ACHN (cell line): ENCODE results near the gene TNXB.

Source experiments
- DNase-seq: peaks from one replicate; pipeline ENCODE4 v3.0.0-alpha.2; 2015
- in situ Hi-C: cut with HindIII; loops from 2 replicates; pipeline ENCODE4 v1.10.0; 2017; ENCODE audit warnings: low sequenced_read_pairs, low pct_ligation_motif_present, low pct_unique_long_range_greater_than_20kb

Gene TNXB

GRCh38 chr6:32089082-32089828, 19.9 kb downstream of the TNXB start:
- in situ Hi-C loops, result no loop called here
- DNase-seq, result no peak

- in situ Hi-C loops, result no loop called here
- no peak for DNase-seq
Measured at GRCh38 chr6:32088487-32089049, 20.6 kb downstream of the TNXB start.

- in situ Hi-C loops, result no loop called here
Measured at GRCh38 chr6:32087574-32088486, 21.3 kb downstream of the TNXB start.

GRCh38 chr6:32086661-32087573, 22.2 kb downstream of the TNXB start:
- DNase-seq, result peak; percentile 73
- in situ Hi-C loops, result no loop called here

More at GRCh38 chr6:32087574-32088486, 21.3 kb downstream of the TNXB start:
- no peak for DNase-seq

GRCh38 chr6:32085759-32086459, 23.2 kb downstream of the TNXB start:
- no peak for DNase-seq
- in situ Hi-C loops, result no loop called here

GRCh38 chr6:32084780-32085179, 24.4 kb downstream of the TNXB start:
- in situ Hi-C loops, result no loop called here
- DNase-seq, result no peak

GRCh38 chr6:32083812-32084768, 25.0 kb downstream of the TNXB start:
- DNase-seq, result no peak
- in situ Hi-C loops, result no loop called here

- in situ Hi-C loops, result no loop called here
Measured at GRCh38 chr6:32082935-32083334, 26.2 kb downstream of the TNXB start.

GRCh38 chr6:32082478-32082877, 26.7 kb downstream of the TNXB start:
- in situ Hi-C loops, result no loop called here
- DNase-seq, result no peak

More at GRCh38 chr6:32082935-32083334, 26.2 kb downstream of the TNXB start:
- DNase-seq, result no peak

- peak; percentile 78 for DNase-seq
- in situ Hi-C loops, result no loop called here
Measured at GRCh38 chr6:32081168-32081990, 27.8 kb downstream of the TNXB start.

- no peak for DNase-seq
- in situ Hi-C loops, result no loop called here
Measured at GRCh38 chr6:32079566-32080290, 29.4 kb downstream of the TNXB start.

GRCh38 chr6:32076321-32076809, 32.8 kb downstream of the TNXB start:
- in situ Hi-C loops, result no loop called here
- DNase-seq, result peak; percentile 79

GRCh38 chr6:32075781-32076180, 33.4 kb downstream of the TNXB start:
- in situ Hi-C loops, result no loop called here
- no peak for DNase-seq

- DNase-seq, result no peak
- in situ Hi-C loops, result no loop called here
Measured at GRCh38 chr6:32074996-32075532, 34.1 kb downstream of the TNXB start.

GRCh38 chr6:32073613-32074012, 35.5 kb downstream of the TNXB start:
- in situ Hi-C loops, result no loop called here
- DNase-seq, result no peak
